CD14-positive monocyte (primary cell): ENCODE measurements around the gene POLG2. TPM values are rescaled to one million over a fixed set of nuclear protein-coding genes. Genes with fewer than 3 reads are reported as not detected.
A peak's percentile ranks its signal among the peaks of the same experiment; 100 is the strongest.

Experiments
- DNase-seq, 3 donors: peaks; one replicate each; pipeline ENCODE4 v3.0.0-alpha.2; 2011 to 2022
- H2AFZ ChIP-seq: 2 replicates; pipeline ENCODE4 v1.6.0; 2012; ENCODE audit warnings: mild to moderate bottlenecking, low read depth, low read length, inconsistent platforms; ENCODE audit not compliant: insufficient read depth, poor library complexity, severe bottlenecking
- H3K27ac ChIP-seq, 2 donors: 1 replicate in 1 of 2; 2 replicates in 1 of 2; pipeline ENCODE4 v1.5.1; 2012 to 2013; ENCODE audit warnings: low read length in 2 of 2, control low read depth in 1 of 2, inconsistent platforms in 1 of 2, low read depth in 1 of 2, mild to moderate bottlenecking in 1 of 2
- H3K27me3 ChIP-seq, 2 donors: one replicate each; pipeline versions ENCODE4 v1.6.0 to v1.6.1; 2011 to 2013; ENCODE audit warnings: low read length in 2 of 2; ENCODE audit not compliant: control insufficient read depth in 2 of 2, insufficient read depth in 2 of 2
- H3K36me3 ChIP-seq, 2 donors: replicated peaks in 1 of 2; 1 replicate in 1 of 2; 2 replicates in 1 of 2; pipeline versions ENCODE4 v1.5.1 to v1.6.1; 2012 to 2013; ENCODE audit warnings: low read length in 2 of 2, control low read depth in 1 of 2, inconsistent platforms in 1 of 2, mild to moderate bottlenecking in 1 of 2; ENCODE audit not compliant: insufficient read depth in 2 of 2, control insufficient read depth in 1 of 2
- H3K4me1 ChIP-seq, 2 donors: 1 replicate in 1 of 2; 2 replicates in 1 of 2; pipeline versions ENCODE4 v1.5.1 to v1.6.1; 2012 to 2013; ENCODE audit warnings: low read length in 2 of 2, control low read depth in 1 of 2, inconsistent platforms in 1 of 2, mild to moderate bottlenecking in 1 of 2, moderate library complexity in 1 of 2; ENCODE audit not compliant: insufficient read depth in 2 of 2, control insufficient read depth in 1 of 2
- H3K4me2 ChIP-seq: replicated peaks from 2 replicates; pipeline ENCODE3; 2012; ENCODE audit warnings: low read length, moderate library complexity, mild to moderate bottlenecking; ENCODE audit not compliant: poor library complexity, severe bottlenecking; ENCODE audit errors: extremely low read depth
- H3K4me3 ChIP-seq, 3 experiments: fragments of 200-600 bp in 1 of 3; sonication (generic) in 1 of 3; replicated peaks in 1 of 3; 1 replicate in 2 of 3; 2 replicates in 1 of 3; pipeline ENCODE4 v1.5.1; 2011 to 2013; ENCODE audit warnings: low read length in 3 of 3, mild to moderate bottlenecking in 3 of 3, control low read depth in 2 of 3, low read depth in 2 of 3, inconsistent platforms in 1 of 3, moderate library complexity in 1 of 3
- H3K79me2 ChIP-seq: 2 replicates; pipeline ENCODE4 v1.6.0; 2012; ENCODE audit warnings: mild to moderate bottlenecking, control low read depth, inconsistent platforms, low read length, moderate library complexity; ENCODE audit not compliant: insufficient read depth
- H3K9ac ChIP-seq: 2 replicates; pipeline ENCODE4 v1.6.0; 2017; ENCODE audit warnings: low read length, mild to moderate bottlenecking; ENCODE audit not compliant: insufficient read depth, poor library complexity, severe bottlenecking
- H3K9me3 ChIP-seq, 2 donors: replicated peaks in 1 of 2; 1 replicate in 1 of 2; 2 replicates in 1 of 2; pipeline versions ENCODE4 v1.5.1 to v1.6.1; 2012 to 2013; ENCODE audit warnings: low read length in 2 of 2, control low read depth in 1 of 2; ENCODE audit not compliant: control insufficient read depth in 1 of 2, insufficient read depth in 1 of 2
- H4K20me1 ChIP-seq: 2 replicates; pipeline ENCODE4 v1.6.0; 2012; ENCODE audit warnings: mild to moderate bottlenecking, low read length, control low read depth, moderate library complexity; ENCODE audit not compliant: insufficient read depth
- H3K27ac Mint-ChIP-seq, 7 donors: one replicate each; pipeline ENCODE4 v1.8.0; 2020; ENCODE audit warnings: mild to moderate bottlenecking in 7 of 7, mixed read lengths in 7 of 7, moderate library complexity in 6 of 7, inconsistent platforms in 2 of 7
- H3K27me3 Mint-ChIP-seq, 3 donors: one replicate each; pipeline ENCODE4 v1.8.0; 2021 to 2022; ENCODE audit warnings: low read depth in 3 of 3, mild to moderate bottlenecking in 3 of 3, mixed read lengths in 3 of 3, moderate library complexity in 3 of 3, inconsistent platforms in 1 of 3
- H3K36me3 Mint-ChIP-seq, 2 donors: one replicate each; pipeline ENCODE4 v1.8.0; 2020; ENCODE audit warnings: mixed read lengths in 2 of 2, inconsistent platforms in 1 of 2, mild to moderate bottlenecking in 1 of 2
- H3K4me1 Mint-ChIP-seq: one replicate; pipeline ENCODE4 v1.8.0; 2020; ENCODE audit warnings: mild to moderate bottlenecking, mixed read lengths
- H3K4me3 Mint-ChIP-seq, 2 donors: one replicate each; pipeline ENCODE4 v1.8.0; 2020; ENCODE audit warnings: mild to moderate bottlenecking in 2 of 2, mixed read lengths in 2 of 2, moderate library complexity in 1 of 2
- H3K9me3 Mint-ChIP-seq, 7 donors: one replicate each; pipeline ENCODE4 v1.8.0; 2020 to 2022; ENCODE audit warnings: mixed read lengths in 7 of 7, mild to moderate bottlenecking in 6 of 7, moderate library complexity in 6 of 7, inconsistent platforms in 2 of 7
- WGBS: methylation state at CpG from one replicate; pipeline ENCODE4 v1.1.5; 2013; ENCODE audit warnings: missing lambda C conversion rate; ENCODE audit not compliant: insufficient coverage; 5-methylcytosine and 5-hydroxymethylcytosine counted together
- intact Hi-C, 2 donors: fragments of 100-400 bp; cut with micrococcal nuclease; formaldehyde crosslinking; loops; one replicate each; pipeline versions ENCODE4 v1.15.0 to v1.15.1; 2023
- polyA plus RNA-seq, 3 donors: library from polyadenylated mRNA; depleted of rRNA in 1 of 3; unstranded in 2 of 3; stranded (reverse) in 1 of 3; fragments of 300-500 nt in 2 of 3; fragments of >200 nt in 1 of 3; fragmentation: Illumina TruSeq in 2 of 3; gene quantifications; 1 replicate in 2 of 3; 2 replicates in 1 of 3; pipeline ENCODE4 v1.2.3, GENCODE V29; 2012 to 2021
- TF ChIP-seq, protein P1 (sequence below): fragments of 200-600 bp; IDR thresholded peaks from one replicate; pipeline ENCODE4 v1.8.0; 2022; ENCODE audit warnings: antibody characterized with exemption, mild to moderate bottlenecking

The POLG2 gene
- polyA plus RNA-seq, 3 donors = 0.85 to 15.8 (median 1.7) TPM

GRCh38 chr17:64488301-64488700 lies 8.6 kb downstream of the POLG2 start:
- Mint-ChIP-seq H3K9me3 (no peaks in the 10 kb centered on the region), H3K27ac (peak overlapping the region in 2 of 7 donors; percentile 30 to 41), H3K4me1 (peaks cover 6% of the 10 kb centered on the region), H3K36me3 (peaks cover 59 to 81% of the 10 kb centered on the region in 2 donors), H3K4me3 (no peak overlapping the region), H3K27me3 (peaks cover 0 to 3% (median 1%) of the 10 kb centered on the region in 3 donors)
- intact Hi-C loops = loop anchor here in 1 of 2 donors (5.0 kb wide), 1 partner anchor 181 kb away; no protein-coding TSS in a partner anchor
- H3K79me2 ChIP-seq = peaks cover 28% of the 10 kb centered on the region
- no peak overlapping the region for H2AFZ ChIP-seq
- no peak overlapping the region for H3K9ac ChIP-seq
- no peaks in the 10 kb centered on the region for H4K20me1 ChIP-seq
- H3K27ac ChIP-seq = no peak overlapping the region
- TF ChIP-seq, protein P1, sequence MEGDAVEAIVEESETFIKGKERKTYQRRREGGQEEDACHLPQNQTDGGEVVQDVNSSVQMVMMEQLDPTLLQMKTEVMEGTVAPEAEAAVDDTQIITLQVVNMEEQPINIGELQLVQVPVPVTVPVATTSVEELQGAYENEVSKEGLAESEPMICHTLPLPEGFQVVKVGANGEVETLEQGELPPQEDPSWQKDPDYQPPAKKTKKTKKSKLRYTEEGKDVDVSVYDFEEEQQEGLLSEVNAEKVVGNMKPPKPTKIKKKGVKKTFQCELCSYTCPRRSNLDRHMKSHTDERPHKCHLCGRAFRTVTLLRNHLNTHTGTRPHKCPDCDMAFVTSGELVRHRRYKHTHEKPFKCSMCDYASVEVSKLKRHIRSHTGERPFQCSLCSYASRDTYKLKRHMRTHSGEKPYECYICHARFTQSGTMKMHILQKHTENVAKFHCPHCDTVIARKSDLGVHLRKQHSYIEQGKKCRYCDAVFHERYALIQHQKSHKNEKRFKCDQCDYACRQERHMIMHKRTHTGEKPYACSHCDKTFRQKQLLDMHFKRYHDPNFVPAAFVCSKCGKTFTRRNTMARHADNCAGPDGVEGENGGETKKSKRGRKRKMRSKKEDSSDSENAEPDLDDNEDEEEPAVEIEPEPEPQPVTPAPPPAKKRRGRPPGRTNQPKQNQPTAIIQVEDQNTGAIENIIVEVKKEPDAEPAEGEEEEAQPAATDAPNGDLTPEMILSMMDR = no peak
- no peak overlapping the region for H3K4me3 ChIP-seq
- no peak for DNase-seq
- no CpG with 5 or more reads among the region's 2 CpGs for WGBS
- no peaks in the 10 kb centered on the region for H3K9me3 ChIP-seq
- no peaks in the 10 kb centered on the region for H3K27me3 ChIP-seq
- H3K4me2 ChIP-seq = no peak overlapping the region
- H3K36me3 ChIP-seq = peaks cover 65 to 88% of the 10 kb centered on the region in 2 donors
- H3K4me1 ChIP-seq = peaks cover 7 to 8% of the 10 kb centered on the region in 2 donors

GRCh38 chr17:64484380-64484779 lies 12.5 kb downstream of the POLG2 start:
- H3K9me3 ChIP-seq = no peaks in the 10 kb centered on the region
- H3K4me3 Mint-ChIP-seq = no peak overlapping the region
- no peak overlapping the region for H3K9ac ChIP-seq
- 80% methylated on average over 1 of the region's 3 CpGs for WGBS
- H3K4me2 ChIP-seq = no peak overlapping the region
- no peaks in the 10 kb centered on the region for H4K20me1 ChIP-seq
- H3K79me2 ChIP-seq = no peaks in the 10 kb centered on the region
- TF ChIP-seq, protein P1 = no peak
- H3K27me3 Mint-ChIP-seq = peaks cover 0 to 3% (median 1%) of the 10 kb centered on the region in 3 donors
- peaks cover 6% of the 10 kb centered on the region for H3K4me1 Mint-ChIP-seq
- no peak overlapping the region for H2AFZ ChIP-seq
- H3K27ac Mint-ChIP-seq = peak overlapping the region in 4 of 7 donors; percentile 48 to 81 (median 68)
- H3K4me1 ChIP-seq = peaks cover 5% of the 10 kb centered on the region in 2 donors
- peaks cover 63 to 88% of the 10 kb centered on the region in 2 donors for H3K36me3 ChIP-seq
- no peak for DNase-seq
- peak overlapping the region in 1 of 2 donors; percentile 6 for H3K27ac ChIP-seq
- H3K4me3 ChIP-seq = no peak overlapping the region
- intact Hi-C loops = no loop called here
- no peaks in the 10 kb centered on the region for H3K27me3 ChIP-seq
- H3K36me3 Mint-ChIP-seq = peaks cover 55 to 83% of the 10 kb centered on the region in 2 donors
- no peaks in the 10 kb centered on the region for H3K9me3 Mint-ChIP-seq
